ENCODE data around the gene HTT. TPM values are rescaled to one million over a fixed set of nuclear protein-coding genes. Genes with fewer than 3 reads are reported as not detected.

Gene HTT
- polyA plus RNA-seq (2013, experiment 1 of 4): 26.9 TPM
- polyA plus RNA-seq (2013, experiment 2 of 4): 36.6 TPM
- 32.7 TPM for polyA plus RNA-seq (2013, experiment 3 of 4)
- 30.7 TPM for polyA plus RNA-seq (2013, experiment 4 of 4)

DNA sequence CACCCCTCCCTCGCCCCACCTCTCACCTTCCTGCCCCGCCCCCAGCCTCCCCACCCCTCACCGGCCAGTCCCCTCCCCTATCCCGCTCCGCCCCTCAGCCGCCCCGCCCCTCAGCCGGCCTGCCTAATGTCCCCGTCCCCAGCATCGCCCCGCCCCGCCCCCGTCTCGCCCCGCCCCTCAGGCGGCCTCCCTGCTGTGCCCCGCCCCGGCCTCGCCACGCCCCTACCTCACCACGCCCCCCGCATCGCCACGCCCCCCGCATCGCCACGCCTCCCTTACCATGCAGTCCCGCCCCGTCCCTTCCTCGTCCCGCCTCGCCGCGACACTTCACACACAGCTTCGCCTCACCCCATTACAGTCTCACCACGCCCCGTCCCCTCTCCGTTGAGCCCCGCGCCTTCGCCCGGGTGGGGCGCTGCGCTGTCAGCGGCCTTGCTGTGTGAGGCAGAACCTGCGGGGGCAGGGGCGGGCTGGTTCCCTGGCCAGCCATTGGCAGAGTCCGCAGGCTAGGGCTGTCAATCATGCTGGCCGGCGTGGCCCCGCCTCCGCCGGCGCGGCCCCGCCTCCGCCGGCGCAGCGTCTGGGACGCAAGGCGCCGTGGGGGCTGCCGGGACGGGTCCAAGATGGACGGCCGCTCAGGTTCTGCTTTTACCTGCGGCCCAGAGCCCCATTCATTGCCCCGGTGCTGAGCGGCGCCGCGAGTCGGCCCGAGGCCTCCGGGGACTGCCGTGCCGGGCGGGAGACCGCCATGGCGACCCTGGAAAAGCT is at the start of gene HTT, which contains the start of gene HTT-AS:
TSS of gene HTT (plus strand) at position 604 of the 768 bp plus-strand sequence. CDS start at position 749, 145 bp downstream.
TSS of gene HTT-AS (minus strand) at position 461 of the 768 bp plus-strand sequence.
- H3K4me3 ChIP-seq (ENCODE audit: insufficient read depth, low read depth, low read length): peak within 1 kb of the TSS; percentile 90
- H3K9me3 ChIP-seq (ENCODE audit: control insufficient read depth, low read length): no peaks in the 10 kb centered on the region
- WGBS, 2 experiments: 0 to 1% methylated on average over 73 to 78 of the region's 81 CpGs
- H3K27me3 ChIP-seq (ENCODE audit: control insufficient read depth, insufficient read depth, low read length, poor library complexity, severe bottlenecking): no peaks in the 10 kb centered on the region
- no peaks in the 10 kb centered on the region for H3K4me1 ChIP-seq (ENCODE audit: control insufficient read depth, insufficient read depth, low read length)
- no peaks in the 10 kb centered on the region for H3K36me3 ChIP-seq (ENCODE audit: control insufficient read depth, insufficient read depth, low read length)
- H3K27ac ChIP-seq (ENCODE audit: insufficient read depth, low read depth, low read length, poor library complexity, severe bottlenecking): peak within 1 kb of the TSS; percentile 95

DNA sequence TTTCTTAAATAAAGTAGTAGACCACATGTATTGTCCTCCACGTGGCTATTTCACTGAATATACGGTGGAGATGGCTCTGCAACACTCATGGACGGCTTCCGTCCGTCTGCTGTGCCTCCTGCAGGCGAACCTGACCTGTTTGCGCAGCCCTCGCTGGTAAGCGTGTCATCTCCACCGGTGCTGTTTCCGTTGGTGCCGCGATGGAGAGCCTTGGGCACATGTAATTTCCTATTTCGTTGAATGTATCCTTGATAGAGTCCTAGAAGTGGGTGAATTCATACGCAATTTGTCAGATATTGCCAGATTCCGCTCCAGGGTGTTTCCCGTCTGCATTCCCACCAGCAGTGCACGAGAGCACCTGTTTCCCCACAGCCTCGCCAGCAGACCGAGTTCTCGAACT is 48.6 kb upstream of the HTT start:
- H3K36me3 ChIP-seq (ENCODE audit: control insufficient read depth, insufficient read depth, low read length): no peaks in the 10 kb centered on the region
- H3K4me3 ChIP-seq (ENCODE audit: insufficient read depth, low read depth, low read length): no peak overlapping the region
- H3K27me3 ChIP-seq (ENCODE audit: control insufficient read depth, insufficient read depth, low read length, poor library complexity, severe bottlenecking): no peaks in the 10 kb centered on the region
- H3K9me3 ChIP-seq (ENCODE audit: control insufficient read depth, low read length): no peaks in the 10 kb centered on the region
- H3K27ac ChIP-seq (ENCODE audit: insufficient read depth, low read depth, low read length, poor library complexity, severe bottlenecking): no peak overlapping the region
- 93 to 95% methylated on average over 21 of the region's 21 CpGs for WGBS, 2 experiments
- no peaks in the 10 kb centered on the region for H3K4me1 ChIP-seq (ENCODE audit: control insufficient read depth, insufficient read depth, low read length)

DNA sequence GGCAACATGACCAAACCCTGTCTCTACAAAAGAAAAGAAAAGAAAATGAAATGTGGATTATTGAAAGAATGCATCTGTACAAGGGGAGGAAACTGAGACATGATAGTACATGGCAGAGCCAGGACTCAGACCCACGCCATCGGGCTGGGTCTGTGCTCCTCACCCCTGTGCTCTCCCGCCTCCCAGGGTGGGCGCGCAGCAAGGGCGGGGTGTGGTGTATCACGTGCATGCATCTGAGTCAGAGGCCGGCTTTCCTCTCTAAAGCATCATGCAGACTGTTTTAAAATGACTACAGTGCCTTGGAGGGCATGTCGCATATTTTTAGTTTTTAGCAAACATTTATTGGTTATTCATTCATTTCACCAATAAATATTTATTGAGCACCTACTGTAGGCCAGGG is 47.9 kb upstream of the HTT start:
- Histone ChIP-seq H3K9me3 (ENCODE audit: control insufficient read depth, low read length) (no peaks in the 10 kb centered on the region), H3K27ac (ENCODE audit: insufficient read depth, low read depth, low read length, poor library complexity, severe bottlenecking) (no peak overlapping the region), H3K4me1 (ENCODE audit: control insufficient read depth, insufficient read depth, low read length) (no peaks in the 10 kb centered on the region), H3K27me3 (ENCODE audit: control insufficient read depth, insufficient read depth, low read length, poor library complexity, severe bottlenecking) (no peaks in the 10 kb centered on the region), H3K36me3 (ENCODE audit: control insufficient read depth, insufficient read depth, low read length) (no peaks in the 10 kb centered on the region), H3K4me3 (ENCODE audit: insufficient read depth, low read depth, low read length) (no peak overlapping the region)
- WGBS, 2 experiments: 93% methylated on average over 8 to 9 of the region's 9 CpGs

DNA sequence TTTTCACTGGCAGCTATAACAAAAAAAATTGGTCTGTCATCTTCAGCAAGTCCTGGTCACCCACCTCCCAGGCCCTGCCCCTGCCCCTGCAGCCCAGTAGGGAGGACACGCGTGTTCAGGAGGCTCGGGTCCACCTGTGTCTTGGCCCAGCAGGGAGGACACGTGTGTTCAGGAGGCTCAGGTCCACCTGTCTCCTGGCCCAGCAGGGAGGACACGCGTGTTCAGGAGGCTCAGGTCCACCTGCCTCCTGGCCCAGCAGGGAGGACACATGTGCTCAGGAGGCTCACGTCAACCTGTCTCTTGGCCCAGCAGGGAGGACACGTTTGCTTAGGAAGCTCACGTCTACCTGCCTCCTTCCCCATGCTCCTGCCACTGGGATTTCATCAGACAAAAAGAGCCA is 45.0 kb upstream of the HTT start:
- Histone ChIP-seq H3K27ac (ENCODE audit: insufficient read depth, low read depth, low read length, poor library complexity, severe bottlenecking) (no peak overlapping the region), H3K9me3 (ENCODE audit: control insufficient read depth, low read length) (no peaks in the 10 kb centered on the region), H3K36me3 (ENCODE audit: control insufficient read depth, insufficient read depth, low read length) (no peaks in the 10 kb centered on the region), H3K4me1 (ENCODE audit: control insufficient read depth, insufficient read depth, low read length) (no peaks in the 10 kb centered on the region), H3K4me3 (ENCODE audit: insufficient read depth, low read depth, low read length) (no peak overlapping the region), H3K27me3 (ENCODE audit: control insufficient read depth, insufficient read depth, low read length, poor library complexity, severe bottlenecking) (no peaks in the 10 kb centered on the region)
- 92% methylated on average over 9 of the region's 9 CpGs for WGBS, 2 experiments

DNA sequence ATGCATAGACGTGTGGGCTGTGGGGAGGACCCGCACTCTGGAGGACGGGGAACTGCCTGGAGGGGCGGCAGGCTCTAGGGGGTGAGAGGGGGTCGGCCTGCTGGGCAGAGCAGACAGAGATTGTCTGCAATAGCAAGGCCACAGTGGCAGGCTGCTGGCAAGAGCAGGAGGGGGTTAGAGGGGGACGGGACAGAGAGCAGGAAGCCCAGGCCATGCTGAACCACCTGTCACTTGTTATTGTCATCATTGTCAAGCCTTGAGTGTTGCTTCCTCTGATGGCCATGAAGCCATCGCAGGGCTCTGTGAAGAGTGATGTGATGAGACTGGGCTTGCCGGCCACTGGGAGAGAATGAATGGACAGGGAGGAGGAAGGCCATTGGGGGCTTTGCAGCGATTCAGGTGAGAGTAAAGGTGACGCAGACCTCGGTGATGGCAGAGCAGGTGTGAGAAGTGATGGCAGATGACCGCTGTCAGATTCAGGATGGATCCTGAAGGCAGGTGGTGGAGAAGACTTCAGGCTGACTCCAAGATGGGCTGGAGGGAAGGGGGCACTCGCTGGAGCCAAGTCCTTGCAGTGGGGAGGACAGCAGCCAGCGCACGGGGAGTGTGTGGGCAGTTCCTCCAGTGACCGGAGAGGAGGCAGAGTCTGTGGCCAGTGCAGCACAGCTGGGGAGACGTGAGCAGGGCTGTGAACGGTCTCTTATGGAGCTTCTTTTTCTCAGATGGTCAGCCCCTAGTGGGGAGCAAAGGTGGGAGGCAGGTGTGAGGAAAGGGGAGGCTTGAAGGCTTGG is 43.7 kb upstream of the HTT start:
- WGBS, 2 experiments: 88 to 90% methylated on average over 18 of the region's 18 CpGs
- H3K4me3 ChIP-seq (ENCODE audit: insufficient read depth, low read depth, low read length): no peak overlapping the region
- H3K27ac ChIP-seq (ENCODE audit: insufficient read depth, low read depth, low read length, poor library complexity, severe bottlenecking): no peak overlapping the region
- H3K36me3 ChIP-seq (ENCODE audit: control insufficient read depth, insufficient read depth, low read length): no peaks in the 10 kb centered on the region
- no peaks in the 10 kb centered on the region for H3K27me3 ChIP-seq (ENCODE audit: control insufficient read depth, insufficient read depth, low read length, poor library complexity, severe bottlenecking)
- H3K4me1 ChIP-seq (ENCODE audit: control insufficient read depth, insufficient read depth, low read length): no peaks in the 10 kb centered on the region
- no peaks in the 10 kb centered on the region for H3K9me3 ChIP-seq (ENCODE audit: control insufficient read depth, low read length)

DNA sequence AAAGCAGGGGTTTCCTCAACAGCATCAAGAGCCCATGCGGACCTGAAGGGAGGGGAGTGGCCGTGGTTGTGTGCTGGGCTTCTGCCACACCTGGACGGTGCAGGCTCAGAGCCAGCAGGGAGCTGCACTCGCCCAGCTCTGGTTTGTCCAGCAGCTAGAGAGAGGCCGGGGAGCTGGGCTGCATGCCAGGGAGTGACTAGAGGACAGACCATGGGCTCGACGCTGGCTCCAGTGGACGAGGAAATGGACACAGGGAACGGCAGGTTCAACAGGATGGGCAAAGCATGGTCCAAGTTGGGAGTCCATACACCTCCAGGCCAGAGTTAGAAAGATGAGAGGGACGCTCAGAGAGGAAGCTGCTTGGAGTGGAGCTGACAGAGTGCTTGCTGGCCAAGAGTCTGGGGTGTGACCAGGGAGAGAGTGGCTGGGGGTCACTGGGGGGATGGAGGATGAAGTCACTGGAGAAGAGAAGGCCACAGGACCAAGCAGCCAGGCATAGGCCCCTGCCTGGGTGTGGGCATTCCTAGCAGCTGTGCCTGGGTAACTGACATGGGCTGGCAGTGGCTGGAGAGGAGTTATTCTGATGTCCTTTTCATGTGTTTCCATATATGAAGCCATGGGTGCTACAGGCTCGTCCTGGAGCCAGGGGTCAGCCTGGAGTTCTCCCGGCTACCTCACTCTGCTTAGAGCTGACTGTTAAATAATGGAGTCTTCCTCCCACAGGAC is 43.0 kb upstream of the HTT start:
- Histone ChIP-seq H3K9me3 (ENCODE audit: control insufficient read depth, low read length) (no peaks in the 10 kb centered on the region), H3K4me3 (ENCODE audit: insufficient read depth, low read depth, low read length) (no peak overlapping the region), H3K27ac (ENCODE audit: insufficient read depth, low read depth, low read length, poor library complexity, severe bottlenecking) (no peak overlapping the region), H3K27me3 (ENCODE audit: control insufficient read depth, insufficient read depth, low read length, poor library complexity, severe bottlenecking) (no peaks in the 10 kb centered on the region), H3K4me1 (ENCODE audit: control insufficient read depth, insufficient read depth, low read length) (no peaks in the 10 kb centered on the region), H3K36me3 (ENCODE audit: control insufficient read depth, insufficient read depth, low read length) (no peaks in the 10 kb centered on the region)
- 89 to 92% methylated on average over 12 of the region's 12 CpGs for WGBS, 2 experiments

DNA sequence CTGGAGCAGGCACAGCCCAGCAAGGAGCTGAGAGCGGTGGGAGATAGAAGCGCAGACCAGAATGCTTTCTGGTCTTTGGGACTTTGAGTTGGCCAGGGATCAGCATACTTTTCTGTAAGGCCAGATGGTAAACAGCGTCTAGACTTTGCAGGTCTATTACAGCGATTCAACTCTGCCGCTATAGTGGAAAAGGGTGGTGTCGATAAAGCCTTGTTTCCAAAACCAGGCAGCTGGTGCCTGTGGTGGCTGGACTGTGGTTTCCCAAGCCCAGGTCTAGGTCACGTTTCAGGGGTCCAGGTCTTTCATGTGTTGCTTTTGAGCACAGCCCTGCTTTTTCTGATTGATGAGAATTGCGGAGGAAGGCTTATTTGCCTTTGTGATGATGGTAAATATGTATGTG is 40.2 kb upstream of the HTT start:
- H3K36me3 ChIP-seq (ENCODE audit: control insufficient read depth, insufficient read depth, low read length): no peaks in the 10 kb centered on the region
- WGBS, 2 experiments: 95 to 98% methylated on average over 8 of the region's 8 CpGs

DNA sequence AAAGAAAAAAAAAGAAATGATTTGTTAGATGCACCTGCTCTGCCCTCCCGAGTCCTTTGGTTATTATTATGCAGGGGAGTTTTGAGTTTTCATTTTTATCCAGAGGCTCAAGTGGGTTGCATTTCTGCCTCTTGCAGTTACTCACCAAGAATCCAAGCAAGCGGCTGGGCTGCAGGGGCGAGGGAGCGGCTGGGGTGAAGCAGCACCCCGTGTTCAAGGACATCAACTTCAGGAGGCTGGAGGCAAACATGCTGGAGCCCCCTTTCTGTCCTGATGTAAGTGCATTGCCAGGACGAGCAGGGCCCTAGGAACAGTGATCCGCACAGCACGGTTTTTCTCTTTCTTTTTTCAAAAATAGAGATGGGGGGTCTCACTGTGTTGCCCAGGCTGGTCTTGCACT is 39.2 kb upstream of the HTT start:
- Histone ChIP-seq H3K9me3 (ENCODE audit: control insufficient read depth, low read length) (no peaks in the 10 kb centered on the region), H3K36me3 (ENCODE audit: control insufficient read depth, insufficient read depth, low read length) (no peaks in the 10 kb centered on the region), H3K27me3 (ENCODE audit: control insufficient read depth, insufficient read depth, low read length, poor library complexity, severe bottlenecking) (no peaks in the 10 kb centered on the region), H3K4me3 (ENCODE audit: insufficient read depth, low read depth, low read length) (no peak overlapping the region), H3K27ac (ENCODE audit: insufficient read depth, low read depth, low read length, poor library complexity, severe bottlenecking) (no peak overlapping the region), H3K4me1 (ENCODE audit: control insufficient read depth, insufficient read depth, low read length) (no peaks in the 10 kb centered on the region)
- WGBS, 2 experiments: 94 to 95% methylated on average over 8 of the region's 8 CpGs

More for the DNA sequence above, 40.2 kb upstream of the HTT start:
- Histone ChIP-seq H3K27me3 (ENCODE audit: control insufficient read depth, insufficient read depth, low read length, poor library complexity, severe bottlenecking) (no peaks in the 10 kb centered on the region), H3K9me3 (ENCODE audit: control insufficient read depth, low read length) (no peaks in the 10 kb centered on the region), H3K4me3 (ENCODE audit: insufficient read depth, low read depth, low read length) (no peak overlapping the region), H3K27ac (ENCODE audit: insufficient read depth, low read depth, low read length, poor library complexity, severe bottlenecking) (no peak overlapping the region), H3K4me1 (ENCODE audit: control insufficient read depth, insufficient read depth, low read length) (no peaks in the 10 kb centered on the region)

GRCh38 chr4:3035674-3036073 is 38.8 kb upstream of the HTT start:
- WGBS, 2 experiments: 89 to 92% methylated on average over 6 of the region's 6 CpGs
- Histone ChIP-seq H3K36me3 (ENCODE audit: control insufficient read depth, insufficient read depth, low read length) (no peaks in the 10 kb centered on the region), H3K9me3 (ENCODE audit: control insufficient read depth, low read length) (no peaks in the 10 kb centered on the region)

More at GRCh38 chr4:3035674-3036073, 38.8 kb upstream of the HTT start:
- Histone ChIP-seq H3K27ac (ENCODE audit: insufficient read depth, low read depth, low read length, poor library complexity, severe bottlenecking) (no peak overlapping the region), H3K27me3 (ENCODE audit: control insufficient read depth, insufficient read depth, low read length, poor library complexity, severe bottlenecking) (peaks cover 1% of the 10 kb centered on the region), H3K4me3 (ENCODE audit: insufficient read depth, low read depth, low read length) (no peak overlapping the region), H3K4me1 (ENCODE audit: control insufficient read depth, insufficient read depth, low read length) (no peaks in the 10 kb centered on the region)

Data from ectodermal cell (in vitro differentiated cells).